Fibroblast of pulmonary artery (primary cell): ENCODE measurements around the gene WDR26.

Experiments
- DNase-seq: peaks from one replicate; pipeline ENCODE4 v3.0.0-alpha.2; 2010; ENCODE audit warnings: low read depth
- H3K4me3 ChIP-seq: replicated peaks from 2 replicates; pipeline ENCODE4 v1.5.1; 2011; ENCODE audit warnings: low read depth, mild to moderate bottlenecking, control low read depth, low read length, moderate library complexity
- CTCF ChIP-seq: IDR thresholded peaks from 2 replicates; pipeline ENCODE4 v1.5.1; 2011; ENCODE audit warnings: mild to moderate bottlenecking, control low read depth, low read length, inconsistent platforms; ENCODE audit errors: missing control alignments

Gene WDR26

DNA sequence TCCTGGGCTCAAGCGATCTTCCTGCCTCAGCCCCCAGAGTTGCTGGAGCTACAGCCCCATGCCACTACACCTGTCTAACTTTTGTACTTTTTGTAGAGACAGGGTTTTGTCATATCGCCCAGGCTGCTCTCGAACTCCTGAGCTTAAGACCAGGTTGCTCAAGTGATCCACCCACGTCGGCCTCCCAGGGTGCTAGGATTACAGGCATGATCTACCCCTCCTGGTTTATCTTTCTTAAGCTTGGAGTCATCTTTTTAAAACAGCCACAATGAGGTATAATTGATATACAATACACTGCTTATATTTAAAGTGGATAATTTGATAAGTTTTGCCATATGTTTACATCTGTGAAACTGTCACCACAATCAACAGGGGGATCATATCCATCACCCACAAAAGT is 25.4 kb upstream of the WDR26 start:
- no peak overlapping the region for H3K4me3 ChIP-seq
- TF ChIP-seq CTCF: no peak
- no peak for DNase-seq

- peak; percentile 17 for DNase-seq
- no peak overlapping the region for H3K4me3 ChIP-seq
- TF ChIP-seq CTCF: no peak
Measured at GRCh38 chr1:224458996-224459395, 24.4 kb upstream of the WDR26 start.

GRCh38 chr1:224458296-224458695 is 23.7 kb upstream of the WDR26 start:
- no peak for DNase-seq
- H3K4me3 ChIP-seq: no peak overlapping the region
- no peak for TF ChIP-seq CTCF

- no peak for DNase-seq
- TF ChIP-seq CTCF: no peak
- no peak overlapping the region for H3K4me3 ChIP-seq
Measured at GRCh38 chr1:224457782-224458144, 23.2 kb upstream of the WDR26 start.

GRCh38 chr1:224456637-224456953 is 22.0 kb upstream of the WDR26 start:
- no peak for DNase-seq
- TF ChIP-seq CTCF: no peak
- no peak overlapping the region for H3K4me3 ChIP-seq

DNA sequence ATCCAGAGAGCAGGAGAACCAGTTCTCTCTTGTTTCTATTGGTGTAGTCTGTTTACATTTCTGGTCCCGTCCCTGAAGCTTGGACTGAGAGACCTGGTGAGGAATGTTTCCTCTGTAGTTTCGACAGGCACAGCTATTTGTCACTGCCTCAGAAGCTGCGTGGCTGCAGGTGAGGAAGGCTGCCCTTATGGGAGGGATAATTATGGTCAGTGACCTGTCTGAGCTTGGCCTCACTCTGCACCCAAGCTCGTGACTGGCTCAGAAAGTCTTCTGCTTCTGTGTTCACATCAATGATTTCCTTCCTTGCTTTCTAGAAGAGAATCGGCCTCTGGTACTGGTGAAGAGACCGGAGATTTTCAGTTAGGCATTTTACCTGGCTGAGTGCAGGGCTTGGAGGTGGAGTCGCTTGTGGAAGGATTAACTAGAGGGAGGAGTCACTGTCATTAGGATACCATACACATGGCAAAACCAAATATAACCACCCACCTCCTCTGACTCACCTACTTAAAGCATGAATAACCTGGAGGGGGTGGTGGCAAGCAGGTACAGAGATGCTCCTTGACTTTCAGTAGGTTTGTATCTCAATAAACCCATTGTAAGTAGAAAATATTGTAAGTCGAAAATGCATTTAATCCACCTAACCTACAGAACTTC is 19.9 kb upstream of the WDR26 start:
- H3K4me3 ChIP-seq: no peak overlapping the region
- no peak for DNase-seq
- TF ChIP-seq CTCF: no peak

DNA sequence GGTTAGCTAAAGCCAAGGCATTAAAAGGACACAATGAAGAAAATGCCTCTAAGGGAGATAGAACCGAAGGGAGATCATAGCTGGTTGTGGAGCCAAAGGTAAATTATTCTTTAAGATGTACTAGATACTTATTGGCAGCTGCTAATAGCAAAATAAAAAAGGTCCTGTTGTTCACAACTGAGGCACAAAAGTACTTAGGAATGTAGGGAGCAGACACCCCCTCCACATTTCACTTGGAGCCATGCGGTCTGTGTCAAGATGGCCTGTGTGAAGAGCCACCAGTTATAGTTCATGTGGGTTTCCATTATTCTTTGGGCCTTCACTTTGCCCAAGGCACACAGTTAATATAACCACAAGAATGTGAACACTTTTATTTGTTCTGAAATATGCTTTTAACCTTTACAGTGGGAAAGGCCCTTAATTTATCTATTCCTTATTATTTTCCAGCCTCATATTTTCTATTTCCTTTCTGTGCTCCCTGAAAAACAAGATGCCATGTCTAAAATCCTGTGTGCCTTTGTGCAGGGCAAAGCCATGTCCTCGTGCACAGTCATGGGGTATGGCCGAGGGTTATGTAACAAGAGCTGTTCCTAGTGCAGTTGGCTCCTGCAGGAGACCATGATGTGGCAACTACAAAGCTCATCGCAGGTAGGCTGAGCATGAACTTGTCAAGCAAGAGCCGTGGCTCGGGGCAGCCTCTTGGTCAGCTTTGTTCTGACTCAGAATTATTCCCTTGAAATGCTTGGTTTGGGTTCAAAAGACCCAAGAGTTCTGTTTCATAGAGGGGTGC is 16.2 kb upstream of the WDR26 start:
- no peak for TF ChIP-seq CTCF
- H3K4me3 ChIP-seq: no peak overlapping the region
- DNase-seq: no peak
